GM12878 (cell line): ENCODE data around the gene CNTN3.

Source experiments
- ASH2L ChIP-seq: fragments of 300-600, 200-600 bp; sonication (generic); IDR thresholded peaks from 2 replicates; pipeline ENCODE4 v1.6.1; 2017; ENCODE audit warnings: low read depth, mild to moderate bottlenecking, borderline replicate concordance
- NR2C1 ChIP-seq: fragments of 450-650 bp; IDR thresholded peaks from 2 replicates; pipeline ENCODE4 v1.6.1; 2017; ENCODE audit warnings: antibody characterized with exemption, mild to moderate bottlenecking, moderate library complexity
- RBBP5 ChIP-seq: fragments of 200-600 bp; sonication (generic); conservative IDR thresholded peaks from 2 replicates; pipeline ENCODE4 v1.6.1; 2016
- RCOR1 ChIP-seq: conservative IDR thresholded peaks from 2 replicates; pipeline ENCODE4 v1.6.1; 2012; ENCODE audit warnings: low read depth, low read length, improper control_type of control experiment
- SIX5 ChIP-seq: IDR thresholded peaks from 2 replicates; pipeline ENCODE4 v1.6.1; 2011; ENCODE audit warnings: mild to moderate bottlenecking, low read depth, low read length, moderate library complexity; ENCODE audit not compliant: severe bottlenecking
- YY1 ChIP-seq: IDR thresholded peaks from 2 replicates; pipeline ENCODE4 v1.6.1; 2011; ENCODE audit warnings: low read depth, mild to moderate bottlenecking, low read length
- TF ChIP-seq, protein P1 (sequence below): fragments of 450-650 bp; IDR thresholded peaks from 2 replicates; pipeline ENCODE4 v1.6.1; 2016; ENCODE audit warnings: mild to moderate bottlenecking
- TF ChIP-seq, protein P2 (sequence below), 3 experiments: IDR thresholded peaks in 2 of 3; conservative IDR thresholded peaks in 1 of 3; 2 replicates each; pipeline ENCODE4 v1.5.1; 2011; ENCODE audit warnings: low read depth in 3 of 3, low read length in 3 of 3, mild to moderate bottlenecking in 3 of 3, control low read depth in 2 of 3, moderate library complexity in 2 of 3, inconsistent platforms in 1 of 3, mixed read lengths in 1 of 3; ENCODE audit not compliant: control insufficient read depth in 2 of 3, insufficient read depth in 1 of 3; ENCODE audit errors: extremely low read depth in 1 of 3
- TF ChIP-seq, protein P3 (sequence below): fragments of 450-650 bp; IDR thresholded peaks from 2 replicates; pipeline ENCODE4 v1.6.1; 2017; ENCODE audit warnings: borderline replicate concordance

DNA sequence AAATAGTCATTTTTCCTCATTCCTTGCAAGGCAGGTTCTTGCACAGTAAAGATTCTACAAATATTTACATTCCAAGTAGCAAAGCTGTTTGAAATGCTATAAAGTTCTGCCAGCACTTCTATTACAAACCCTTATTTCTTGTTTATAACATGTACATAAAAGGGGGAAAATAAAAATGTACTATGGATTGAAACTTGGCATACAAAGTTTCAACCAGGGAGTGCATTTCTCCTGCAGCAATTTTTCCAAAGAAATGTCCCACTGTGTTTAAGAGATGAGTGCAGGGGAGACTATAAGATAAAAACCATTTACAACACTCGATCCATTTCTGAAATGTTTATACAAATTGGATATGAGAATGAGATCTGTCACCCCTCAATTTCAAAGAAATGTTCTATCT lies 3.3 kb downstream of the CNTN3 start:
- TF ChIP-seq NR2C1 (no peak), YY1 (no peak), RBBP5 (no peak), SIX5 (no peak), ASH2L (no peak), RCOR1 (no peak)
- TF ChIP-seq, protein P1, sequence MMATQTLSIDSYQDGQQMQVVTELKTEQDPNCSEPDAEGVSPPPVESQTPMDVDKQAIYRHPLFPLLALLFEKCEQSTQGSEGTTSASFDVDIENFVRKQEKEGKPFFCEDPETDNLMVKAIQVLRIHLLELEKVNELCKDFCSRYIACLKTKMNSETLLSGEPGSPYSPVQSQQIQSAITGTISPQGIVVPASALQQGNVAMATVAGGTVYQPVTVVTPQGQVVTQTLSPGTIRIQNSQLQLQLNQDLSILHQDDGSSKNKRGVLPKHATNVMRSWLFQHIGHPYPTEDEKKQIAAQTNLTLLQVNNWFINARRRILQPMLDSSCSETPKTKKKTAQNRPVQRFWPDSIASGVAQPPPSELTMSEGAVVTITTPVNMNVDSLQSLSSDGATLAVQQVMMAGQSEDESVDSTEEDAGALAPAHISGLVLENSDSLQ = no peak
- TF ChIP-seq, protein P2, sequence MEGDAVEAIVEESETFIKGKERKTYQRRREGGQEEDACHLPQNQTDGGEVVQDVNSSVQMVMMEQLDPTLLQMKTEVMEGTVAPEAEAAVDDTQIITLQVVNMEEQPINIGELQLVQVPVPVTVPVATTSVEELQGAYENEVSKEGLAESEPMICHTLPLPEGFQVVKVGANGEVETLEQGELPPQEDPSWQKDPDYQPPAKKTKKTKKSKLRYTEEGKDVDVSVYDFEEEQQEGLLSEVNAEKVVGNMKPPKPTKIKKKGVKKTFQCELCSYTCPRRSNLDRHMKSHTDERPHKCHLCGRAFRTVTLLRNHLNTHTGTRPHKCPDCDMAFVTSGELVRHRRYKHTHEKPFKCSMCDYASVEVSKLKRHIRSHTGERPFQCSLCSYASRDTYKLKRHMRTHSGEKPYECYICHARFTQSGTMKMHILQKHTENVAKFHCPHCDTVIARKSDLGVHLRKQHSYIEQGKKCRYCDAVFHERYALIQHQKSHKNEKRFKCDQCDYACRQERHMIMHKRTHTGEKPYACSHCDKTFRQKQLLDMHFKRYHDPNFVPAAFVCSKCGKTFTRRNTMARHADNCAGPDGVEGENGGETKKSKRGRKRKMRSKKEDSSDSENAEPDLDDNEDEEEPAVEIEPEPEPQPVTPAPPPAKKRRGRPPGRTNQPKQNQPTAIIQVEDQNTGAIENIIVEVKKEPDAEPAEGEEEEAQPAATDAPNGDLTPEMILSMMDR (IDR thresholded peaks at IDR 0.05 in 2 of 3, conservative IDR thresholded peaks at IDR 0.05 in 1 of 3; ENCODE audit: control insufficient read depth in 2 of 3, extremely low read depth in 1 of 3, insufficient read depth in 1 of 3, low read depth in 3 of 3, low read length in 3 of 3) = no peak
- TF ChIP-seq, protein P3, sequence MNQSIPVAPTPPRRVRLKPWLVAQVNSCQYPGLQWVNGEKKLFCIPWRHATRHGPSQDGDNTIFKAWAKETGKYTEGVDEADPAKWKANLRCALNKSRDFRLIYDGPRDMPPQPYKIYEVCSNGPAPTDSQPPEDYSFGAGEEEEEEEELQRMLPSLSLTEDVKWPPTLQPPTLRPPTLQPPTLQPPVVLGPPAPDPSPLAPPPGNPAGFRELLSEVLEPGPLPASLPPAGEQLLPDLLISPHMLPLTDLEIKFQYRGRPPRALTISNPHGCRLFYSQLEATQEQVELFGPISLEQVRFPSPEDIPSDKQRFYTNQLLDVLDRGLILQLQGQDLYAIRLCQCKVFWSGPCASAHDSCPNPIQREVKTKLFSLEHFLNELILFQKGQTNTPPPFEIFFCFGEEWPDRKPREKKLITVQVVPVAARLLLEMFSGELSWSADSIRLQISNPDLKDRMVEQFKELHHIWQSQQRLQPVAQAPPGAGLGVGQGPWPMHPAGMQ = no peak
